Effector CD4-positive, alpha-beta T cell (primary cell): ENCODE measurements around the gene PPP1R26.

Experiments used
- DNase-seq: peaks from one replicate; pipeline ENCODE4 v3.0.0-alpha.2; 2020

Gene PPP1R26

DNA sequence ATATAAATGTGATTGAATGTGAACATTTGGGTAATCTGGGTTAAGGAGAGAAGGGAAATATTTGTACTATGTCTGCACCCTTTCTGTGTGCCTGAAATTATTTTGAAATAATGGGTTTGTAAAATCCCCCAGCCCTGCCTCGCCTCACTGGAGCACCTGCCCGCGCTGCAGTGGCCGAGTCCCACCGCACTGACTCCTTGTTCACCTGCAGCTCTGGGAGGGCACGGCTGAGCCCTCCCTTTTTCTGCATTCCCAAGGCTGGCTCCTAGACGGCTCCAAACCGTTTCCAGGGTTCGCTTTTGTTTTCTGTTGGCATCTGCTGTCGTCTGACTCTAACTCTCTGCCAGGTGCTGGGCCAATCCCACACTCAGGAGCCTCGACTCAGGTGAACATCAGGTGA is 17.6 kb upstream of the PPP1R26 start:
- no peak for DNase-seq

- no peak for DNase-seq
These were observed 16.4 kb upstream of the PPP1R26 start for GRCh38 chr9:135463140-135463539.

DNA sequence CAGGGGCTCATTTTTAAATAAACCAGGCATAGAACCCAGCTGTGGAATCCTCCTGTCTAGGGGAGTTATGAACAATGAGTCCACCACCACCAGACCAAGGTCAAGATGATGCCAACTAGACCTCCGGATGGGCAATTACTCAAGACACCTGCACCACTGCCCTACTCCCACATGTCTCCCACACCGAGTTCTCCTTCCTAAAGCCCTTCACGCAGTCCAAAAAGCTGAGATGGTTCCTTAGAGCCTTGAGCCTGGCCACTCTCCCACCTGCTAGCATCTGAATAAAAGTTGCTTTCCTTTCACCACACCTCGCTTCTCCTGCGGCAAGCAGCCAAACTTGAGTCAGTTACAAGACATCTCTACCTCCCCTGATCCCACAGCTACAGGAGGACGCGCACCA is 15.4 kb upstream of the PPP1R26 start:
- DNase-seq: no peak

DNA sequence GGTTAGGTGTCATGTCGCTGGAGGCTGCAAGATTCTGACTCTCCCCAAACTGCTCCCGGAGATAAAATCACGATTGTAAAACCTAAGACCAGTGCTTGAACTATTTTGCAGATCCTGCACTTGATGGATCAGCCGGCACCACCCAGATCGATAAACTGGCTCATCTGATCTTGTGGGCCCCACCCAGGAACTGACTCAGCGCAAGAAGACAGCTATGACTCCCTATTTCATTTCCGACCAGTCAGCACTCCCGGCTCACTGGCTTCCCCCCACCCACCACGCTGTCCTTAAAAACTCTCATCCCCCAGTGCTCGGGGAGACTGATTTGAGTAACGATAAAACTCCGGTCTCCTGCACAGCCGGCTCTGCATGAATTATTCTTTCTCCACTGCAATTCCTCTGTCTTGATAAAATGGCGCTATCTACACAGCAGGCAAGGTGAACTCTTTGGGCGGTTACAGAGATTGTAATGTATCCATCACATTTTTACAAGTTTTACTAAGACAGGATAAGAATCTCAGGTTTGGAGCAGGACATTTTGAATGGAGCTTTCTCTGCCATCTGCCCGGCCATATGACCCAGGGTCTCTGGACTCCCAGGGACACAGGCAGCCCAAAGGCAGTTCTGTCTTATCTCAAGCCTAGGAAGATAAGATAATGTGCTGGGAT is 10.6 kb upstream of the PPP1R26 start:
- DNase-seq: no peak

GRCh38 chr9:135471791-135472640 is 7.6 kb upstream of the PPP1R26 start:
- DNase-seq: no peak

DNA sequence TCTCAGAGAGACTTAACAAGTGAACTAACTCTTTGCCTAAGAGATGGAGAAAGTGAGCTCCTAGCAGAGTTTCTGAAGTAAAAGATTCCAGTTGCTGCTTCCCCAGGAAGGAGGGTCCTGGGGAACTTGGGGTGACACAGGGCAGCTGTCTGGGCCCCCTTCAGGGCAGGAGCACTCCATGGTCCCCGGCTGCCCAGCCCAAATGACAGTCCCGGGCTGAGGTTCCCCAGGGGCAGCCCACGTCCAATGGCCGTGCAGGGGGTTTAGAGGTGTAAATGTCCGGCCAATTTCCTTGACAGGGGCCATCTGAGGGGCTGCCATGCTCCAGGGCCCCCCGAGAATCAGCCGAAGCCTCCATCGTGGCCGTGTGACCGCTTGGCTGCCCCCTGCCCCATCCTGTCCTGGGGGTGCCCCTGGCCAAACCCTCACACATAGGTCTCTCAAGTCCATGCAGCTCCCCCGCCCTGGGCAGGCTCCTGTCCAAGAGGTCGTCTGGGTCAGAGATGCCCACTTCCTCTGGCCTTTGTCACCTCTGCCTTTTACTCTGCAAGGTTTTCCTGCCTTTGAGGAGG is 5.5 kb upstream of the PPP1R26 start:
- DNase-seq: no peak

DNA sequence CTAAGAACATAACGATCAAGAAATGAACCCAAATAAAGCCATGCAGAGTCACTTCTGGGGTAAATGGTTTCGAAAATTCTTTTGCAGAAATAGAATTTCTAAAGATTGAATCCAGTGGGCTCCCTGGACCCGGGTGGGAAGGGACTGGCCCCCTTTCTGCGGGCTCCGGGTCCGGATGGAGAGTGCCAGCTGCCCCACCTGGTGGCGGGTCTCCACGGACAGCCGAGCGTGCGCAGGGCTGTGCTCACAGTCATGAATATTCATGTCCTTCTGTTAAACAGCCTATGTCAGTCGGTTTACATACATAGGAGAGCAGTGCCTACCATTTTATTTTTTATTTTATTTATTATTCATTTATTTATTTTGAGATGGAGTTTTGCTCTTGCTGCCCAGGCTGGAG is 4.7 kb upstream of the PPP1R26 start:
- DNase-seq: no peak

GRCh38 chr9:135476561-135477355 is 2.8 kb upstream of the PPP1R26 start:
- no peak for DNase-seq

DNA sequence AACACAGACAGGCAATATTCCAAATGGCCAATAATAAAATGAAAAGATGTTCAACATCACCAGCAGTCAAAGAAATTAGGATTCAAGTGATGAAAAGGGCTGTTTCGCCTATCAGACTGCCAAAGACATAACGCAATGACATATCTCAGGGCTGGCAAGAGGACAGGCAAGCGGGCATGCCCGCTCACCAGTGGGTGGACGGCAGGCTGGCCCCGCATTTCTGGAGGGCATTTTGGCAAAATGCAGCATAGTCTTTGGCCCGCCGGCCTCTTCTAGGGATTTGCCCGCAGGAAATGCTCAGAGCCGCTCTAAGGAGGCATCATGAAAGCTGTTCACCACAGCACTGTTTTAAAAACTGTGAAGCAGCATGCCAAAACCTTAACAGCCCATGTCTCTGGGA is 1.4 kb upstream of the PPP1R26 start:
- DNase-seq: no peak

- DNase-seq: no peak
These were observed 633 bp upstream of the PPP1R26 start for GRCh38 chr9:135478829-135479468.

DNA sequence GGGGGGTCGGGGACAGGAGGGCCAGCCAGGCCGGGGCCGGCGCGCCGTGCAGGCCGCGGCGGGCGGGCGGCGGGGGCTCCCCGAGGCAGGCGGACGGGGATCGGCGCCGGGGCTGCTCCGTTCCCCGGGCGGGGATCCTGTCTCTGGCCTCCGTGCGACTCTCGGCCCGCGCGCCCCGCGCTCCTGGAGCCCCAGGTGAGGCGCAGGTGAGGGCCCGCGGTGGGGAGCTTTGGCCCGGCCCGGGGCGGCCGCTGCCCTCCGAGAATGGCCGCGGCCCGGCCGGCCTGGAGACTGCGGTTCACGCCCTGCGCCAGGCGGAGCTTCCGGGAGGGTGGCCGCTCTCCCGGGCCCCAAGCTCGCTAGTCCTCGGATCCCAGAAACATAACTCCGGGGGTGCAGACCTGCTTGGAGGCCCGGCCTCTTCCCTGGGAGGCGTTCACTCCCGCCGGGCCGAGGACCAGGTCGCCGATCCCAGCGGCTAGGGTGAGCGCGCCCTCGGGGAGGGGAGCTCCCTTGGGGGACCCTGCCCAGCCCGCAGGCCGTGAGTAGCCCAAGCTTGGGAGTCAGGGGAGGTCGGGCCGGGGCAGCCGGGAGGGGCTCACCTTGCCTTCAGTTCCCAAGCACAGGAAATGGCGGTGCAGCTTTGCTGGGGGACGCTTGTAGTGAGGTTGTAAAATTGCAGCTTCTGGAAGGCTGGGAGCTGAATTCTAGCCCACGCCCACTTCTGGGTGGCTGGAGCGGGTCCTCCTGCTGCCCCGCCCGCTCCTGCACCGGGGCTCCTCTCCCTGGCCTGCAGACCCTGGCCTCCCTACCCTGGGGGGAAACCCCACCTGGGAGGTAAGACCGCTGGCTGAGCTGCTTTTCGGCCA is 723 bp downstream of the PPP1R26 start:
- no peak for DNase-seq

- DNase-seq: no peak
These were observed 1.3 kb downstream of the PPP1R26 start for GRCh38 chr9:135480940-135481310.

GRCh38 chr9:135482015-135482754 is 2.6 kb downstream of the PPP1R26 start:
- no peak for DNase-seq

DNA sequence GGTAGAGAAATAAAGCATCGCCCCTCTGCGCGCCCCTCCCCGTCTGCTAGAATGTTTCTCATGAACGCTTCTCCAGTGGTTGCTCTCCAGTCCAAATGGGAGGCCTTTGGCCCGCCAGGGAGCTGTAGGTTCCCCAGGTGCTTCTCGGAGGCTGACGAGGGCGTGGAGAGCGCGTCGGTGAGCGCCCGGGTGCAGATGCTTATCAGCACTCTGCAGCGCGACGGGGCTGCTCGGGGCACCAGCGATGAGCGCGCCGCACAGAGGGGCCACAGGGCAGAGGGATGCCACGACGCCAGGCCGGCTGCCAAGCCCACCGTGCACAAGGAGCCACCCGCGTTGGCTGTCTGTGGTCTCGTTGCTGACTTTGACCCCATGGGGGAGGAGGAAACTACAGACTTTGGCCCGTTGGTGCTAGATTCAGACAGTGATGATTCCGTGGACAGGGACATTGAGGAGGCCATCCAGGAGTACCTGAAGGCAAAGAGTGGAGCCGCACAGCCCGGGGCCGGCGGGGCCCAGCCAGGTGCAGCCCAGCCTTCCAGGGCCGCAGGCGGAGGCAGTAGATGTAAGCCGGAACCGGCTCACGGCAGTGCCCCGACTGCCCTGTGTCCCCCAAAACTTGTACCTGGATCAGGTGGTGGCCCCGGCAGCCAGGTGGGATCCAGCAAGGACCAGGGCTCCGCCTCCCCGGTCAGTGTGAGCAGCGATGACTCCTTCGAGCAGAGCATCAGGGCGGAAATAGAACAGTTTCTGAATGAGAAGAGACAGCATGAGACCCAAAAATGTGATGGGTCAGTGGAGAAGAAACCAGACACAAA is 5.1 kb downstream of the PPP1R26 start:
- no peak for DNase-seq

DNA sequence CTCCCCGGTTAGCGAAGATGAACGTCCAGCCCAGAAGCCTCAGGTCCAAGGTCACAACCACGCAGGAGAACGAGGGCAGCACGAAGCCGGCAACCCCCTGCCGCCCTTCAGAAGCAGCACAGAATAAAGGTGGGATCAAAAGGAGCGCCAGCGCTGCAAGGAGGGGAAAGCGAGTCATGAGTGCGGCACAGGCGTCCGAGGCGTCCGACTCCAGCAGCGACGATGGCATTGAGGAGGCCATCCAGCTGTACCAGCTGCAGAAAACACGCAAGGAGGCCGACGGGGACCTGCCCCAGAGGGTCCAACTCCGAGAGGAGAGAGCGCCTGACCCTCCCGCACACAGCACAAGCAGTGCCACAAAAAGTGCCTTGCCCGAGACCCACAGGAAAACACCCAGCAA is 5.8 kb downstream of the PPP1R26 start:
- no peak for DNase-seq

- no peak for DNase-seq
These were observed 6.2 kb downstream of the PPP1R26 start for GRCh38 chr9:135485832-135486231.

- no peak for DNase-seq
These were observed 6.9 kb downstream of the PPP1R26 start for GRCh38 chr9:135486267-135487065.

- DNase-seq: no peak
These were observed 7.9 kb downstream of the PPP1R26 start for GRCh38 chr9:135487281-135488012.

DNA sequence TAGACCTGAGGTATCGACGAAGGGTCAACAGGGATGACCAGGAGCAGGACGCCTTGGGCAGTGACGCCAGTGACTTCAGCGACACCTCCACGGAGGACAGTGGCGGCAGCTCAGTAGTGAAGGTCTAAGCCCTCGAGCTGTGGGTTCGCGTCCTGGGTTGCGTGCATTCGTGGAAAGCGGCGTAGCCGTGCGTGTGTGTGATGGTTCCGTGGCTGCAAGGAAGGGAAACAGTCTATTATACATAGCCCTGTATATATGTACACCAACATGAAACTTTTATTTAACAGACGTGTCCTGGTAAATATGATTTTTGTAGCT is 8.4 kb downstream of the PPP1R26 start:
- DNase-seq: no peak
